OCI-M1 (cell line): ENCODE results near the gene HSP90B1.

Source experiments
- DNase-seq: peaks from one replicate; lab custom pipeline; 2025; lab: John Stamatoyannopoulos, UW

Gene HSP90B1

GRCh38 chr12:103930034-103930786 is at the start of gene HSP90B1:
HSP90B1 (plus strand) TSS chr12:103930410; CDS start chr12:103930516, 106 bp downstream.
- peak; percentile 99 for DNase-seq

GRCh38 chr12:103881261-103881660 is 48.9 kb upstream of the HSP90B1 start:
- no peak for DNase-seq

GRCh38 chr12:103882861-103883596 is 47.2 kb upstream of the HSP90B1 start:
- no peak for DNase-seq

GRCh38 chr12:103883908-103884307 is 46.3 kb upstream of the HSP90B1 start:
- DNase-seq = no peak

GRCh38 chr12:103884316-103884715 is 45.9 kb upstream of the HSP90B1 start:
- DNase-seq = peak; percentile 75

- no peak for DNase-seq
Observed at GRCh38 chr12:103886195-103886797, 43.9 kb upstream of the HSP90B1 start.

GRCh38 chr12:103887738-103888137 is 42.5 kb upstream of the HSP90B1 start:
- DNase-seq = no peak

- no peak for DNase-seq
Observed at GRCh38 chr12:103897316-103897715, 32.9 kb upstream of the HSP90B1 start.

- DNase-seq = no peak
Observed at GRCh38 chr12:103901518-103902173, 28.6 kb upstream of the HSP90B1 start.

GRCh38 chr12:103903993-103904392 is 26.2 kb upstream of the HSP90B1 start:
- no peak for DNase-seq

GRCh38 chr12:103905730-103906349 is 24.4 kb upstream of the HSP90B1 start:
- no peak for DNase-seq

GRCh38 chr12:103908246-103908541 is 22.0 kb upstream of the HSP90B1 start:
- DNase-seq = no peak

- DNase-seq = no peak
Observed at GRCh38 chr12:103908877-103909276, 21.3 kb upstream of the HSP90B1 start.

GRCh38 chr12:103909811-103910210 is 20.4 kb upstream of the HSP90B1 start:
- no peak for DNase-seq

- DNase-seq = no peak
Observed at GRCh38 chr12:103912069-103912468, 18.1 kb upstream of the HSP90B1 start.

GRCh38 chr12:103913100-103913499 is 17.1 kb upstream of the HSP90B1 start:
- no peak for DNase-seq

- no peak for DNase-seq
Observed at GRCh38 chr12:103915306-103915705, 14.9 kb upstream of the HSP90B1 start.

- DNase-seq = no peak
Observed at GRCh38 chr12:103917873-103918272, 12.3 kb upstream of the HSP90B1 start.

- no peak for DNase-seq
Observed at GRCh38 chr12:103924761-103925641, 5.2 kb upstream of the HSP90B1 start.

GRCh38 chr12:103928682-103929045 is 1.5 kb upstream of the HSP90B1 start:
- DNase-seq = peak; percentile 75
